OCI-LY7 (cell line): ENCODE results near the gene PRKD1. TPM values are rescaled to one million over a fixed set of nuclear protein-coding genes. Genes with fewer than 3 reads are reported as not detected.

Experiments used
- BruUV-seq: library from RNA; stranded (reverse); fragments of 400-500 nt; replicated peaks from 2 replicates; lab custom pipeline; 2021; lab: Mats Ljungman, UMichigan
- CTCF ChIA-PET: fragments of 300-600 bp; sonication (Branson Sonifier 250); formaldehyde crosslinking; loops from one replicate; lab custom pipeline; 2022; ENCODE audit warnings: antibody characterized with exemption; ENCODE audit not compliant: unreplicated experiment; lab: Charles Lee
- POLR2A ChIA-PET: fragments of 300-600 bp; sonication (Branson Sonifier 250); formaldehyde crosslinking; loops from one replicate; lab custom pipeline; 2022; ENCODE audit warnings: antibody characterized with exemption; lab: Charles Lee
- DNase-seq: peaks from one replicate; pipeline ENCODE4 v3.0.0-alpha.2; 2015; ENCODE audit warnings: low spot score
- H2AFZ ChIP-seq: fragments of 200-600 bp; sonication (generic), shearing (Covaris generic); 2 replicates; pipeline ENCODE4 v1.6.1; 2014; ENCODE audit warnings: mild to moderate bottlenecking, antibody characterized with exemption, low read length, moderate library complexity
- H3K27ac ChIP-seq: fragments of 200-600 bp; sonication (generic); 2 replicates; pipeline ENCODE4 v1.5.1; 2014; ENCODE audit warnings: mixed run types, low read depth, mild to moderate bottlenecking, moderate library complexity, low read length, inconsistent platforms; ENCODE audit not compliant: poor library complexity, severe bottlenecking
- H3K36me3 ChIP-seq: fragments of 200-600 bp; sonication (generic); 2 replicates; pipeline ENCODE4 v1.6.1; 2014; ENCODE audit warnings: mild to moderate bottlenecking, antibody characterized with exemption, low read length, moderate library complexity, mixed read lengths; ENCODE audit not compliant: insufficient read depth
- H3K4me1 ChIP-seq: fragments of 200-600 bp; sonication (generic); 2 replicates; pipeline ENCODE4 v1.5.1; 2014; ENCODE audit warnings: mild to moderate bottlenecking, low read length; ENCODE audit not compliant: insufficient read depth, poor library complexity, severe bottlenecking
- H3K4me2 ChIP-seq: fragments of 200-600 bp; sonication (generic); 2 replicates; pipeline ENCODE4 v1.6.1; 2014; ENCODE audit warnings: mild to moderate bottlenecking, low read length
- H3K4me3 ChIP-seq: fragments of 200-600 bp; sonication (generic); 2 replicates; pipeline ENCODE4 v1.5.1; 2014; ENCODE audit warnings: mild to moderate bottlenecking, low read depth, low read length; ENCODE audit not compliant: poor library complexity, severe bottlenecking
- H3K79me2 ChIP-seq: fragments of 200-600 bp; sonication (generic); 2 replicates; pipeline ENCODE4 v1.6.1; 2016; ENCODE audit warnings: low read depth, mild to moderate bottlenecking, low read length, moderate library complexity, mixed read lengths; ENCODE audit not compliant: insufficient read depth
- H3K9me2 ChIP-seq: fragments of 200-600 bp; sonication (generic); 2 replicates; pipeline ENCODE4 v1.6.1; 2016; ENCODE audit warnings: mild to moderate bottlenecking, low read length, mixed read lengths; ENCODE audit not compliant: insufficient read depth
- H3K9me3 ChIP-seq: fragments of 200-600 bp; sonication (generic); 2 replicates; pipeline ENCODE4 v1.6.1; 2014; ENCODE audit warnings: mild to moderate bottlenecking, mixed run types, low read length, mixed read lengths
- H4K20me1 ChIP-seq: fragments of 200-600 bp; sonication (generic); 2 replicates; pipeline ENCODE4 v1.6.1; 2014; ENCODE audit warnings: mild to moderate bottlenecking, antibody characterized with exemption, low read length, moderate library complexity, mixed read lengths; ENCODE audit not compliant: insufficient read depth
- CTCF ChIP-seq: fragments of 200-600 bp; sonication (generic); conservative IDR thresholded peaks from 2 replicates; pipeline ENCODE4 v1.5.1; 2014; ENCODE audit warnings: mild to moderate bottlenecking, antibody characterized with exemption, low read length, moderate library complexity, mixed read lengths
- EZH2phosphoT487 ChIP-seq: fragments of 200-600 bp; sonication (generic); IDR thresholded peaks from 2 replicates; pipeline ENCODE4 v1.6.1; 2018; ENCODE audit warnings: low read depth, borderline replicate concordance, mild to moderate bottlenecking, mixed run types, antibody characterized with exemption, low read length, moderate library complexity, mixed read lengths
- intact Hi-C: fragments of 100-400 bp; cut with micrococcal nuclease; formaldehyde crosslinking; loops from one replicate; pipeline ENCODE4 v1.10.0; 2022; ENCODE audit not compliant: unreplicated experiment
- total RNA-seq, 2 experiments: library from RNA; depleted of rRNA in 1 of 2; stranded (reverse); fragments of >200 nt in 1 of 2; shearing (Covaris generic) in 1 of 2; gene quantifications; 2 replicates each; pipeline ENCODE4 v1.2.3, GENCODE V29; 2014 to 2022

PRKD1 gene
- total RNA-seq, 2 experiments from 2014 or later: not detected

- no peaks in the 10 kb centered on the region for H3K4me1 ChIP-seq
- no peaks in the 10 kb centered on the region for H3K36me3 ChIP-seq
- POLR2A ChIA-PET: interaction anchor here (1.1 kb wide), 1 partner anchor 14 kb away, joined by 4 read pairs; no protein-coding TSS in a partner anchor
- TF ChIP-seq EZH2phosphoT487 (no peak), CTCF (no peak)
- no peaks in the 10 kb centered on the region for H3K9me3 ChIP-seq
- CTCF ChIA-PET: no interaction called here
- H2AFZ ChIP-seq: no peak overlapping the region
- no peaks in the 10 kb centered on the region for H3K79me2 ChIP-seq
- no peak overlapping the region for H3K4me3 ChIP-seq
- BruUV-seq: no TSS peak
- intact Hi-C loops: no loop called here
- no peaks in the 10 kb centered on the region for H3K9me2 ChIP-seq
- H3K27ac ChIP-seq: no peak overlapping the region
- no peak for DNase-seq
- no peaks in the 10 kb centered on the region for H4K20me1 ChIP-seq
- no peak overlapping the region for H3K4me2 ChIP-seq
These were observed 246.3 kb downstream of the PRKD1 start for GRCh38 chr14:29681316-29681715.

- no peak for DNase-seq
- no peaks in the 10 kb centered on the region for H3K9me3 ChIP-seq
- H2AFZ ChIP-seq: no peak overlapping the region
- H3K79me2 ChIP-seq: no peaks in the 10 kb centered on the region
- intact Hi-C loops: no loop called here
- no peaks in the 10 kb centered on the region for H3K4me1 ChIP-seq
- TF ChIP-seq CTCF (no peak), EZH2phosphoT487 (no peak)
- no peaks in the 10 kb centered on the region for H4K20me1 ChIP-seq
- POLR2A ChIA-PET: interaction anchor here (1.2 kb wide), 1 partner anchor 11 kb away, joined by 4 read pairs; no protein-coding TSS in a partner anchor
- CTCF ChIA-PET: no interaction called here
- no peak overlapping the region for H3K4me2 ChIP-seq
- no peak overlapping the region for H3K4me3 ChIP-seq
- H3K9me2 ChIP-seq: no peaks in the 10 kb centered on the region
- no peak overlapping the region for H3K27ac ChIP-seq
- BruUV-seq: no TSS peak
- H3K36me3 ChIP-seq: no peaks in the 10 kb centered on the region
These were observed 252.9 kb downstream of the PRKD1 start for GRCh38 chr14:29674566-29675285.

- no peak for DNase-seq
- ChIA-PET POLR2A (interaction anchor here (0.7 kb wide), 1 partner anchor 461 kb away, joined by 3 read pairs; no protein-coding TSS in a partner anchor), CTCF (no interaction called here)
- no peaks in the 10 kb centered on the region for H3K36me3 ChIP-seq
- H4K20me1 ChIP-seq: no peaks in the 10 kb centered on the region
- no peak overlapping the region for H3K27ac ChIP-seq
- H3K79me2 ChIP-seq: no peaks in the 10 kb centered on the region
- no peak for TF ChIP-seq CTCF
- TF ChIP-seq EZH2phosphoT487: no peak
- H3K4me1 ChIP-seq: no peaks in the 10 kb centered on the region
- no peaks in the 10 kb centered on the region for H3K9me3 ChIP-seq
- BruUV-seq: no TSS peak
- H3K9me2 ChIP-seq: no peaks in the 10 kb centered on the region
- no peak overlapping the region for H3K4me3 ChIP-seq
- no peak overlapping the region for H2AFZ ChIP-seq
- intact Hi-C loops: no loop called here
- H3K4me2 ChIP-seq: no peak overlapping the region
These were observed 254.8 kb downstream of the PRKD1 start for GRCh38 chr14:29672831-29673230.
